HG02610 (cell line): Measurements from ENCODE around the gene PHKB.

ENCODE experiments used
- ATAC-seq: cut with Tn5 transposase; IDR thresholded peaks from one replicate; pipeline ENCODE4 v1.9.1; 2021; ENCODE audit warnings: mild to moderate bottlenecking, moderate library complexity; ENCODE audit not compliant: unreplicated experiment

PHKB gene

GRCh38 chr16:47617732-47618131, 156.6 kb downstream of the PHKB start:
- ATAC-seq, result no peak

- ATAC-seq, result no peak
Observed at GRCh38 chr16:47622451-47623176, 161.5 kb downstream of the PHKB start.

- ATAC-seq, result no peak
Observed at GRCh38 chr16:47624563-47624962, 163.4 kb downstream of the PHKB start.

GRCh38 chr16:47625115-47625567, 164.0 kb downstream of the PHKB start:
- ATAC-seq, result no peak

- ATAC-seq, result no peak
Observed at GRCh38 chr16:47626246-47626645, 165.1 kb downstream of the PHKB start.

- no peak for ATAC-seq
Observed at GRCh38 chr16:47627085-47627639, 166.0 kb downstream of the PHKB start.

- no peak for ATAC-seq
Observed at GRCh38 chr16:47627721-47628120, 166.6 kb downstream of the PHKB start.

- no peak for ATAC-seq
Observed at GRCh38 chr16:47631131-47631530, 170.0 kb downstream of the PHKB start.

GRCh38 chr16:47634126-47634525, 173.0 kb downstream of the PHKB start:
- no peak for ATAC-seq

GRCh38 chr16:47634727-47635126, 173.6 kb downstream of the PHKB start:
- no peak for ATAC-seq

GRCh38 chr16:47636501-47637099, 175.5 kb downstream of the PHKB start:
- ATAC-seq, result no peak

- ATAC-seq, result no peak
Observed at GRCh38 chr16:47638175-47638574, 177.0 kb downstream of the PHKB start.

GRCh38 chr16:47640661-47641060, 179.5 kb downstream of the PHKB start:
- ATAC-seq, result no peak

- peak; percentile 61 for ATAC-seq
Observed at GRCh38 chr16:47643323-47644000, 182.3 kb downstream of the PHKB start.

GRCh38 chr16:47644166-47644565, 183.0 kb downstream of the PHKB start:
- no peak for ATAC-seq

- no peak for ATAC-seq
Observed at GRCh38 chr16:47644661-47645060, 183.5 kb downstream of the PHKB start.

GRCh38 chr16:47646914-47647313, 185.8 kb downstream of the PHKB start:
- ATAC-seq, result no peak

GRCh38 chr16:47657032-47657431, 195.9 kb downstream of the PHKB start:
- no peak for ATAC-seq

- no peak for ATAC-seq
Observed at GRCh38 chr16:47657977-47658376, 196.8 kb downstream of the PHKB start.

GRCh38 chr16:47660540-47660939, 199.4 kb downstream of the PHKB start:
- no peak for ATAC-seq

GRCh38 chr16:47664653-47665325, 203.7 kb downstream of the PHKB start:
- ATAC-seq, result no peak
